Gastrocnemius medialis (tissue), 4 donors: Measurements from ENCODE around the gene NCMAP.

ENCODE experiments used
- POLR2A ChIP-seq, 2 donors: fragments of 450-650 bp; IDR thresholded peaks; one replicate each; pipeline ENCODE4 v1.6.1; 2017; ENCODE audit warnings: antibody characterized with exemption in 2 of 2, mild to moderate bottlenecking in 2 of 2, moderate library complexity in 2 of 2
- TF ChIP-seq, protein P1 (sequence below), 5 experiments: fragments of 450-650 bp in 3 of 5; fragments of 200-600 bp in 2 of 5; sonication (generic) in 2 of 5; IDR thresholded peaks in 4 of 5; conservative IDR thresholded peaks in 1 of 5; 1 replicate in 4 of 5; 2 replicates in 1 of 5; pipeline ENCODE4 v1.5.1; 2016 to 2019; ENCODE audit warnings: antibody characterized with exemption in 5 of 5, mild to moderate bottlenecking in 3 of 5, moderate library complexity in 3 of 5

DNA sequence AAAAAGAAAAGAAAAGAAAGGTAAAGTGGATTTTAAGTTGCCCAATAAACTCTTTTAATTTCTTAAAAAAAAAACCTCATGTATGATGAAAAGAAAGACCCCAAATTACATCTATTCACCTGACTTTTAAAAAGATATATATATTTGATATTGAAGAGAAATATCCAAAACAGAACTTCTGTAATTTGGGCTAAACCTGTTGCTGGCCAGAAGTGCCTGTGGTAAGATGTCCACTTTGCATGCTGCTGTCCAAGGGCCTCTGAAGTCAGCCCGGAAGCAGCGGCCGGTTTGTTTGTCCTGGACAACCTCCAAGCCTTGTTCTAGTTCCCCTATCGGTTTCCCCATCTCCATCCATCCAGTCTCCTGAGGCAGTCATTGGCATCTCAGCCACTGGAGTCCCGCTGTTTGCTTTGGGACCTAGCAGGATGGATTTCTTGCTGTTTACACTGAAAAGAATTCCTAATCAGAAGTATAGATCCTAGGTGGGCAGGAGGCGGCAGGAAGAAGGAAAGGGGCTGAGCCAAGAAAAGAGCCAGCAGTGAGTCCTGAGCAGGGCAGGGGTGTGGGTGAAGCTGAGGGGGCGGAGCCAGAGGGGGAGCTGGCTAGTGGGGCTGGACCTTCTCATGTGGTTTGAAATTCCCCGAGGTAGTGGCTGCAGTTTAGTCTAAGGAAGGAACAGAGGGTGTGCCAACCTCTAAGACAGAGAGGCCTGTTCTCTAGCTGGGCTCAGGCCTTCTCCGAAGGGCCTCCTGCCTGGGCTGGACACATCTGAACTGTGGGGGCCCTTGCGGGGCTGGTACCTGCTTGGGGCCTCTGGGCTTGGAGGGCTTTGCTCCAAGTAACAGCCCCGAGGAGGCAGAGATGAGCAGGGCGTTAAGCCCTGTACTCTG, 3.3 kb downstream of the NCMAP start:
- TF ChIP-seq, protein P1, sequence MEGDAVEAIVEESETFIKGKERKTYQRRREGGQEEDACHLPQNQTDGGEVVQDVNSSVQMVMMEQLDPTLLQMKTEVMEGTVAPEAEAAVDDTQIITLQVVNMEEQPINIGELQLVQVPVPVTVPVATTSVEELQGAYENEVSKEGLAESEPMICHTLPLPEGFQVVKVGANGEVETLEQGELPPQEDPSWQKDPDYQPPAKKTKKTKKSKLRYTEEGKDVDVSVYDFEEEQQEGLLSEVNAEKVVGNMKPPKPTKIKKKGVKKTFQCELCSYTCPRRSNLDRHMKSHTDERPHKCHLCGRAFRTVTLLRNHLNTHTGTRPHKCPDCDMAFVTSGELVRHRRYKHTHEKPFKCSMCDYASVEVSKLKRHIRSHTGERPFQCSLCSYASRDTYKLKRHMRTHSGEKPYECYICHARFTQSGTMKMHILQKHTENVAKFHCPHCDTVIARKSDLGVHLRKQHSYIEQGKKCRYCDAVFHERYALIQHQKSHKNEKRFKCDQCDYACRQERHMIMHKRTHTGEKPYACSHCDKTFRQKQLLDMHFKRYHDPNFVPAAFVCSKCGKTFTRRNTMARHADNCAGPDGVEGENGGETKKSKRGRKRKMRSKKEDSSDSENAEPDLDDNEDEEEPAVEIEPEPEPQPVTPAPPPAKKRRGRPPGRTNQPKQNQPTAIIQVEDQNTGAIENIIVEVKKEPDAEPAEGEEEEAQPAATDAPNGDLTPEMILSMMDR (IDR thresholded peaks at IDR 0.05 in 4 of 5, conservative IDR thresholded peaks at IDR 0.05 in 1 of 5) = no peak
- no peak for TF ChIP-seq POLR2A (IDR thresholded peaks at IDR 0.05)
